ENCODE results near the gene TH. TPM values are rescaled to one million over a fixed set of nuclear protein-coding genes. Genes with fewer than 3 reads are reported as not detected.

The TH gene
- total and polyA plus RNA-seq, 2 donors from 2014 or later = not detected

DNA sequence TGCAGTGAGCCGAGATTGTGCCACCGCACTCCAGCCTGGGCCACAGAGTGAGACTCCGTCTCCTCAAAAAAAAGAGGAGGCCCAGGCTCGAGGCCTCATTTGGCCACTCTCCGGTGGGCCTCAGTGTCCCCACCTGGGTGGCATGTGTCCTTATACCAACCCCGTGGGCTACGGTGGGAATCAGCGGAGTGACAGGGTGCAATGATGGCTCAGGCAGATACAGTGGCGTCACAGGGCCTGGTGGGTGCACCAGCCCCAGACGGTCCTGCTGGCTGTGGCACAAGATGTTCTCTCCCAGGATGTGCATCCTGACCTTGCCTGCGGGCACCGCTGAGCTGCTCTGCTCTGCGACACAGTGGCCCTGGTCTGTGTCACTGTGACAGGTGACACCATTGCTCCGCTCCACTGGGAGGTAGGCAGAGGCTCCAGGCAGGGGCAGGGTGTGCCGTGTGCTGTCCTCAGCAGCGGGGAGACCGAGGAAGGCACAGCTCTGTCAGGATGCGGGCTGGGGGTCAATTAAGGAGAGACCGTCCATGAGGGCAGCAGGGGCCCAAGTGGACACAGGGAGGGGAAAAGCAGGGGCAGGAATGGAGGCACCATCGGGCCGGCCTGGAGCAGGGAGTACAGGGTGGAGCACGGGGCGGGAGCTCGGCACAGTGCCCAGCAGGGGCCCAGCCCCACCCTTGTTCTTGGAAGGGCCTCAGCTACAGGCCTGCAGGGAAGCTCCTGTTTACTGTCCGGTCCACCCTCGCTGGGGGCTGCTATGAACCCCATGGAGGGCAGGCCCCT lies 21.7 kb upstream of the TH start:
- TF ChIP-seq, protein P1, sequence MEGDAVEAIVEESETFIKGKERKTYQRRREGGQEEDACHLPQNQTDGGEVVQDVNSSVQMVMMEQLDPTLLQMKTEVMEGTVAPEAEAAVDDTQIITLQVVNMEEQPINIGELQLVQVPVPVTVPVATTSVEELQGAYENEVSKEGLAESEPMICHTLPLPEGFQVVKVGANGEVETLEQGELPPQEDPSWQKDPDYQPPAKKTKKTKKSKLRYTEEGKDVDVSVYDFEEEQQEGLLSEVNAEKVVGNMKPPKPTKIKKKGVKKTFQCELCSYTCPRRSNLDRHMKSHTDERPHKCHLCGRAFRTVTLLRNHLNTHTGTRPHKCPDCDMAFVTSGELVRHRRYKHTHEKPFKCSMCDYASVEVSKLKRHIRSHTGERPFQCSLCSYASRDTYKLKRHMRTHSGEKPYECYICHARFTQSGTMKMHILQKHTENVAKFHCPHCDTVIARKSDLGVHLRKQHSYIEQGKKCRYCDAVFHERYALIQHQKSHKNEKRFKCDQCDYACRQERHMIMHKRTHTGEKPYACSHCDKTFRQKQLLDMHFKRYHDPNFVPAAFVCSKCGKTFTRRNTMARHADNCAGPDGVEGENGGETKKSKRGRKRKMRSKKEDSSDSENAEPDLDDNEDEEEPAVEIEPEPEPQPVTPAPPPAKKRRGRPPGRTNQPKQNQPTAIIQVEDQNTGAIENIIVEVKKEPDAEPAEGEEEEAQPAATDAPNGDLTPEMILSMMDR (IDR thresholded peaks at IDR 0.05; ENCODE audit: borderline replicate concordance, extremely low read depth, insufficient read depth) = no peak
- intact Hi-C loops (cut with DNase I) = no loop called here
- H3K27me3 ChIP-seq (ENCODE audit: control insufficient read depth, insufficient read depth, low read length) = no peaks in the 10 kb centered on the region

DNA sequence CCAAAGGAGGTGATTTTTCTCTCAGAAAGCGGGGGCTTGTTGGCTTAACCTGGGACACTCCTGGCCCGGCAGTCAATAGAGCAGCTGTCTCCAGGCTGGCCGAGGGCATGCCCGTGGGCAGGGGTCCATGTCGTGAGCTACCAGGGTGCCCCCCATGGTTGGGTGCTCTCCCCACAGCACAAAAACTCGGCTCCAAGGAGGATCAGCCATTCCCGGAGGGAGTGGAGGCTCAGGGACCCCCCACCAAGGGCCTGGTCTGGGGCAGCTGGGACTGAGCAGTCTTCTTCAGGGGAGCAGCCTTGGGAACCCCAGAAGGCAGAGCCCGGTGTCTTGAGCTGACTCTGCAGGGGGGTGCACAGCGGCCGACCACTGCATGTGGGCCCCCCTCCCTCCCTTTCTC lies 20.8 kb upstream of the TH start:
- DNase-seq = no peak
- TF ChIP-seq, protein P1 (IDR thresholded peaks at IDR 0.05; ENCODE audit: borderline replicate concordance, extremely low read depth, insufficient read depth) = no peak
- intact Hi-C loops (cut with DNase I) = no loop called here

More for the DNA sequence above, 21.7 kb upstream of the TH start:
- Histone ChIP-seq H3K36me3 (ENCODE audit: control insufficient read depth in 2 of 3, insufficient read depth in 3 of 3, low read length in 3 of 3) (no peaks in the 10 kb centered on the region), H3K27ac (ENCODE audit: low read depth in 2 of 2, low read length in 2 of 2) (no peak overlapping the region), H3K9me3 (ENCODE audit: control insufficient read depth in 2 of 3, insufficient read depth in 1 of 3, low read length in 3 of 3) (no peaks in the 10 kb centered on the region), H3K4me1 (ENCODE audit: control insufficient read depth in 2 of 3, insufficient read depth in 2 of 3, low read depth in 1 of 3, low read length in 3 of 3) (no peaks in the 10 kb centered on the region), H3K9ac (ENCODE audit: low read length in 3 of 3) (no peak overlapping the region), H3K4me3 (ENCODE audit: low read length in 3 of 3) (no peak overlapping the region)
- no peak for DNase-seq
- FAIRE-seq = no peak

DNA sequence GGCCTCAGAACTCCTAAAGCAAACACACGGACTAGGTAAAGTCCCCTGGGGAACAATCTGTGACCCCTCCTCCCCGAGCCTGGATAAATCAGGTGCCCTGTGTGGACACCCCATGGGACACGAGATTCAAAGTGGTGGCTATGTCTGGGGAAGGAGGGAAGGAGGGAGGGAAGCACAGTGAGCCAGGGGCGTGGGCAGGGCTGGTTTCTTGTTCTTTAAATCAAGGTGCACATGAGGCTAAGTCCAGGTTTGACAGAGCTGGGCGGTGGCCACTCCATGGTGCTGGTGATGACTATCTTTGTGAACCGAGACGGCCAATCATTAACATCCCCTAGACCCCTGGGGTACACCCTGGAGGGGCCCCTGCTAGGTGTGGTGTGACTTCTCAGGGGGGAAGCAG lies 20.3 kb upstream of the TH start:
- TF ChIP-seq, protein P1 (IDR thresholded peaks at IDR 0.05; ENCODE audit: borderline replicate concordance, extremely low read depth, insufficient read depth) = no peak
- DNase-seq (no peak), FAIRE-seq (no peak)
- H3K9me3 ChIP-seq (ENCODE audit: control insufficient read depth in 2 of 3, insufficient read depth in 1 of 3, low read length in 3 of 3) = no peaks in the 10 kb centered on the region
- H3K9ac ChIP-seq (ENCODE audit: low read length in 3 of 3) = no peak overlapping the region
- H3K4me3 ChIP-seq (ENCODE audit: low read length in 3 of 3) = no peak overlapping the region
- intact Hi-C loops (cut with DNase I) = no loop called here
- H3K27me3 ChIP-seq (ENCODE audit: control insufficient read depth, insufficient read depth, low read length) = peaks cover 3% of the 10 kb centered on the region
- peaks cover 0 to 2% (median 0%) of the 10 kb centered on the region in 3 donors for H3K4me1 ChIP-seq (ENCODE audit: control insufficient read depth in 2 of 3, insufficient read depth in 2 of 3, low read depth in 1 of 3, low read length in 3 of 3)
- H3K27ac ChIP-seq (ENCODE audit: low read depth in 2 of 2, low read length in 2 of 2) = no peak overlapping the region
- H3K36me3 ChIP-seq (ENCODE audit: control insufficient read depth in 2 of 3, insufficient read depth in 3 of 3, low read length in 3 of 3) = peaks cover 0 to 5% (median 0%) of the 10 kb centered on the region in 3 donors

More for the DNA sequence above, 20.8 kb upstream of the TH start:
- FAIRE-seq = no peak
- no peaks in the 10 kb centered on the region for H3K9me3 ChIP-seq (ENCODE audit: control insufficient read depth in 2 of 3, insufficient read depth in 1 of 3, low read length in 3 of 3)
- peaks cover under 1% of the 10 kb centered on the region for H3K27me3 ChIP-seq (ENCODE audit: control insufficient read depth, insufficient read depth, low read length)
- H3K9ac ChIP-seq (ENCODE audit: low read length in 3 of 3) = no peak overlapping the region
- H3K4me3 ChIP-seq (ENCODE audit: low read length in 3 of 3) = no peak overlapping the region
- peaks cover 0 to 1% (median 0%) of the 10 kb centered on the region in 3 donors for H3K36me3 ChIP-seq (ENCODE audit: control insufficient read depth in 2 of 3, insufficient read depth in 3 of 3, low read length in 3 of 3)
- no peak overlapping the region for H3K27ac ChIP-seq (ENCODE audit: low read depth in 2 of 2, low read length in 2 of 2)
- no peaks in the 10 kb centered on the region for H3K4me1 ChIP-seq (ENCODE audit: control insufficient read depth in 2 of 3, insufficient read depth in 2 of 3, low read depth in 1 of 3, low read length in 3 of 3)
